GM19238 (cell line): ENCODE measurements around the gene ZSCAN5B.
"Not testable (repeated sequence)": the region's sequence is repeated elsewhere in the genome, so short reads cannot be mapped to it uniquely, and the experiment has no call there.

ENCODE experiments used
- DNase-seq: peaks from one replicate; pipeline ENCODE4 v3.0.0; 2011; ENCODE audit warnings: low spot score; ENCODE audit not compliant: insufficient read length

ZSCAN5B gene, protein sequence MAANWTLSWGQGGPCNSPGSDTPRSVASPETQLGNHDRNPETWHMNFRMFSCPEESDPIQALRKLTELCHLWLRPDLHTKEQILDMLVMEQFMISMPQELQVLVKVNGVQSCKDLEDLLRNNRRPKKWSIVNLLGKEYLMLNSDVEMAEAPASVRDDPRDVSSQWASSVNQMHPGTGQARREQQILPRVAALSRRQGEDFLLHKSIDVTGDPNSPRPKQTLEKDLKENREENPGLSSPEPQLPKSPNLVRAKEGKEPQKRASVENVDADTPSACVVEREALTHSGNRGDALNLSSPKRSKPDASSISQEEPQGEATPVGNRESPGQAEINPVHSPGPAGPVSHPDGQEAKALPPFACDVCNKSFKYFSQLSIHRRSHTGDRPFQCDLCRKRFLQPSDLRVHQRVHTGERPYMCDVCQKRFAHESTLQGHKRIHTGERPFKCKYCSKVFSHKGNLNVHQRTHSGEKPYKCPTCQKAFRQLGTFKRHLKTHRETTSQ

DNA sequence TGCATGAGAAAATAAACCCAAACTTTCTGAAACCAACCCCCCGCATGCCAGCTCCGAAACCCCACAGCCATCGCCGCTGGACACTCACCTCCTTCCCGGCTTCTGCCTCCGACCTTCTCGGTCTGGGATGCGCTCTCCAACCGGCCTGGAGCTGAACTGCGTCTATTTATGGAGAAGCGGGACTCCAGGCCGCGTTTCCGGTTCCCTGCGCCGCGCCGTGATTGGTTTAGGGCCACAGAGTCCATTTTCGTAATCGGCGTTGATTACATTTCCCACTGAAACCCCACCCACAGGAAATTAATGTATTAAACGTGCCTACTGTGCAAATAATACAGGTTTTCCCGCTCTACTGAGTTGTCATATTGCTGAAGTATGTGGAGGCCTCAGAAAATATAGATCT is at the start of gene ZSCAN5B:
ZSCAN5B (minus strand) TSS at position 138 of the 400 bp plus-strand sequence. CDS start 4,731 bp downstream, outside the sequence.
- not testable (repeated sequence) for DNase-seq

DNA sequence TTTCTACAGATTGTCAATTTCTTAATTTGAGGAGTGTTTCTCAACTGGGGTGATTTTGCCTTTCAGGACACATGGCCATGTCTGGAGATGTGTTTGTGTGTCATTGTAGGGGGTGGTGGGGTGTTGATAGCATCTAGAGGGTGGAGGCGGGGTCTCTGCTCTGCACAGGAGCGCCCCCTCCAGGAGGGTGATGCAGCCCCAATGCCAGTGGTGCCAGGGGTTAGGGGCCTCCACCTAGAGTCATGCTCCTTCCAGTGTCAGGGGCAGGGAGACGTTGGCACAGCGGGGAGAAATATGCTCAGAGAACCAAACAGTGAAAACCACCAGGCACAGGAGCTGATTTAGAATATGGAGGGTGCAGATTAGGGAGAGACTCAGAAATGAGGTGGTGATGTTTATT is 48.2 kb upstream of the ZSCAN5B start:
- DNase-seq = not testable (repeated sequence)

DNA sequence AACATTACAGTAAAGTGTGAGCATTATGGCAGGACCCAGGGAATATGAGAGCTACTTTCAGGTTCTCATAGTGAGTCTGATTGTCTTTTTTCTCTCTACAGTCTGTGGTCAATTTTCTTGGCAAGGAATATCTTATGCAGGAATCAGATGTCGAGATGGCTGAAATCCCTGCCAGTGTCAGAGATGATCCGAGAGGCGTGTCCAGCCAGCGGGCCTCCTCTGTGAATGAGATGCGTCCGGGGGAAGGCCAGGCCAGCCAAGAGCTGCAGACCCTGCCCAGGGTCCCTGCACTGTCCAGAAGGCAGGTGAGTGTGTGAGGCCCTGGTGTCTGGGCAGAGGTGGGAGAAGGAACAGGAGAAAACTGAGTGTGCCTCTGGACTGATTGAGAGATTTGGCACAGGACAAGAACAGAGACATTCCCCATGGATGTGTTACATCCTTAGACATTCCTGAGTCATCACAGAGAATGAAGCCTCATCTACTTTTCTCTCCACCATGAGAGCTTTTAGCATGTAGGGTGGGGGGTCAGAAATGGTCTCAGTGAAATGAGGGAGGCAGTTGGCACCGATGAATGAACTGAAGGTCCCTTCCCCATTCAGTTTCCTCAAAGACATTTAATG is 47.6 kb upstream of the ZSCAN5B start:
- no peak for DNase-seq

DNA sequence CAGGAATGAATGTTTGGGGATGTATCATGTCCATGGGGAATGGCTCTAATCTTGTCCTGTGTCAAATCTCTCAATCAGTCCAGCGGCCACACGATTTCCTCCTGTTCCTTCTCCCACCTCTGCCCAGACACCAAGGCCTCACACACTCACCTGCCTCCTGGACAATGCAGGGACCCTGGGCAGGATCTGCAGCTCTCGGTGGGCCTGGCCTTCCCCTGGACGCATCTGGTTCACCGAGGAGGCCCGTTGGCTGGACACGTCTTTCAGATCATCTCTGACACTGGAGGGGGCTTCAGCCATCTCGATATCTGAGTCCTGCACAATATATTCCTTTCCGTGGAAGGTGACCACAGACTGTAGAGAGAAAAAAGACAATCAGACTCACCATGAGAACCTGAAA is 25.9 kb upstream of the ZSCAN5B start:
- no peak for DNase-seq

DNA sequence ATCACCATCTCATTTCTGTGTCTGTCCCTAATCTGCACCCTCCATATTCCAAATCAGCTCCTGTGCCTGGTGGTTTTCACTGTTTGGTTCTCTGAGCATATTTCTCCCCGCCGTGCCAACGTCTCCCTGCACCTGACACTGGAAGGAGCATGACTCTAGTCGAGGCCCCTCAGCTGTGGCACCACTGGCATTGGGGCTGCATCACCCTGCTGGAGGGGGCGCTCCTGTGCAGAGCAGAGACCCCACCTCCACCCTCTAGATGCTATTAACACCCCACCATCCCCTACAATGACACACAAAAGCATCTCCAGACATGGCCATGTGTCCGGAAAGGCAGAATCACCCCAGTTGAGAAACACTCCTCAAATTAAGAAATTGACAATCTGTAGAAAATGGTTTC is 25.3 kb upstream of the ZSCAN5B start:
- DNase-seq = no peak

DNA sequence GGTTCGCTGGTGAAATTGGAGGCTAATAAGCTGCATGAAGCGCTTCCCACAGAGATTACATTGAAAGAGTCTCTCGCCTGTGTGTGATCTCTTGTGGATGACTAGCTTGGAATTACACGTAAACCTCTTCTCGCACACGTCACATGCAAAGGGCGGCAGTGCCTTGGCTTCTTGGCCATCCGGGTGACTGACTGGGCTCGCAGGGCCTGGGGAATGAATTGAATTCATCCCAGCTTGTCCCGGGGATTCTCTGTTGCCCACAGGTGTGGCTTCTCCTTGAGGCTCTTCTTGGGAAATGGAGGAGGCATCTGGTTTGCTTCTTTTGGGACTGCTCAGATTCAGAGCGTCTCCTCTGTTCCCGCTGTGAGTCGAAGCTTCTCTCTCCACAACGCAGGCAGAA is 24.3 kb upstream of the ZSCAN5B start:
- no peak for DNase-seq

DNA sequence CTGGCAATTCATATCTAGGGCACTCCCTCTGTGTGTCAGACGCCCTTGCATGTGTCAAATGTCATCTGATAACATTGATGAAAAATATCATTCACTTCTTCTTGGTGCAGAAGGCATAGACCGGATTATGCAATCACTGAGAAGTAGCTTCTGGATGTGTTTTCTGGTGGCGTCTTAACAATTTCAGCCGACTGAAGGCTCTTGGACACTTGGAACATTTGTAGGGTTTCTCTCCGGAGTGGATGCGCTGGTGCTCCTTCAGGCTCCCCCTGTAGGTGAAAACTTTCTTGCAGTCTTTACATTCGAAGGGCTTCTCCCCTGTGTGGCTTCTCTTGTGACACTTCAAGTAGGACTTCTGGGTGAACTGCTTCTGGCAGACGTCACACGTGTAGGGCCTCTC is 23.9 kb upstream of the ZSCAN5B start:
- DNase-seq = not testable (repeated sequence)

DNA sequence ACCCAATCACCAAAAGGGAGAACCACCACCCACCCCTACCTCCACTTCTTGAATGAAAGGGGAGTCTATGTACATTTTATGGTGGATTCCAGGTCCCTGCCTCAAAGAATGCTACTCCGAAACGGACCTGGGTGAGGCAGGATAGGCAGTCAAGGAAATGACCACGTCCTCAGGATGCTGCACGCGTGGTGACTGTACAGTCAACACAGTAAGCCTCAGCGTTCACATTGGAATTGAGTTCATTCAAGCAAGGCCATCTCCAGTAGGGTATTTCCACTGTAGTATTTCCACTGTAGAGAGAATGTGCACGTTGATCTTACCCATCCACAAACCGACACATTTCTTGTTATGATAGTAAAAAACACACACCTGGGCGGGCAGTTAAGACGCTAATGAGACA is 21.4 kb upstream of the ZSCAN5B start:
- DNase-seq = no peak

DNA sequence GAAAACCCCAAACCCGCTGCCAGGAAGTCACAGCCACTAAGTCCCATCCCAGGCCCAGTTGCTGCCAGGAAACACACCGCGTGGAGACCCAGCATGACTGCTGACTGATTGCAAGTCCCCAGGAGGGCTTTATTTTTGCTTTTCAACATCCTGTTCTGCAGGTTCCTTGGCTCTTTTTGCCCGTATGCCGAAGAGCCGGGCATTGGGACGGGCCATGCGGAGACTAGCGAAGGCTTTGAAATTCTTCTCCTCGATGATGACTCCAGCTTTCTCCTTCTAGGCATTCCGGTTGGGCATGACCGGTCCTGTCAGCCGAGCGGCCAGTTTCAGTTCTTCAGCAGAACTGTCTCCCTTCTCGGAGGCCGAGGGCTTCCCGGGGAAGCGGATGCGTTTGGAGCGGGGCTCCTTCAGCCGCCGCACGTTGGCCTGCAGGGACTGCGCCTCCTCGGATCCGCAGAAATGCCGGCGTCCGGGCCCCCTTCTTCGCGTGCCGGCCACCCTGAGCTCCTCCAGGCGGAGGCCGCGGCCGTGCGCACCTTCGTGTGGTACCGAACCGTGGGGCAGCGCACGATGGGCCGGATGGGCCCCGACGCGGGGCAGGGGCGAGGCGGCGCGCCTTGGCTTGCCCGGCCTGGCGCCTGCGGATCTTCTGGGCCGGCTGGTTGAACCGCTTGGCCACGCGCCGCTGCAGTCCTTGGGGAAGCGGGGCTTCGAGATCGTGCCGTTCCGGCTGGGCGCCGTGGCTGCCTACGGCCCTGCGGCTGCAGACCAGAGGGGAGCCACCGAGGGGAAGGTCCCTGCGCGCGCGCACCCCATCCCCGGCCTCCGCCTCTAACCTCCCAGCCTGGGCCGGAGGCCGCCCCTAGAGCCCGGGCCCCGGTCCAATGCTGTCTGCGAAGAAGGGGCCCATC is 19.7 kb upstream of the ZSCAN5B start:
- no peak for DNase-seq

DNA sequence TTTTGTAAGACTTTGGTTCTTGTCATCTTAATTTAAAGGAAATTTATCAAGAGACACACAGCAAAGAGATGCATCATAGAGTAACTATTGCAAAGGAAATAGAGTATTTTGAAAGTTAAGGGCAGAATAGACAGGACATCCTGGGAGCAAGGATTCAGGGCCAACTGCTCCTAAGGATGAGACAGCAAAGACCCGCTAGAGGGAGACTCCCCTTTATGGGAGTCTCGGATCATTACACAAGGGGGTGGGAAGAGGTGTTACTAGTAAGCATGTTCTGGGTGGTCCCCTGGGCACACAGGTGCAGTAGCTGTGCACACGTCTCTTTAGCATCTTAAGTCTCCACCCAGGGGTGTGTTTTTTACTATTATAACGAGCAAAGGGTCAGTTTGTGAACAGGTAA is 14.1 kb upstream of the ZSCAN5B start:
- no peak for DNase-seq

DNA sequence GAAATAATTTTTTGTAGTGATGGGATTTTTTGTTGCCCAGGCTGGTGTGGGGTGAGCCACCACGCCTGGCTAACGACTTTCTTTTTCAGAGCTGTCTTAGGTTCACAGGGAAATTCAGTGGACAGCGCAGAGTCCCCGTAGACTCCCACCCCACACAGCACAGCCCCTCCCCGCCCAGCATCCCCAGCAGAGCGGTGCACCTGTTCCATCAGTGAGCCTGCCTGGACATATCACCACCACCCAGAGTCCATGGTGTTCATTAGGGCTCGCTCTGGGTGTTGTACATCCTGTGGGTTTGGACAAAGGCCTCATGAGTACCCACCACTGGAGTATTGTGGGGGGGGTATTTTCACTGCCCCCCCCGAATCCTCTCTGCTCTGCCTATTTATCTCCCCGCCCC is 12.5 kb upstream of the ZSCAN5B start:
- DNase-seq = not testable (repeated sequence)

DNA sequence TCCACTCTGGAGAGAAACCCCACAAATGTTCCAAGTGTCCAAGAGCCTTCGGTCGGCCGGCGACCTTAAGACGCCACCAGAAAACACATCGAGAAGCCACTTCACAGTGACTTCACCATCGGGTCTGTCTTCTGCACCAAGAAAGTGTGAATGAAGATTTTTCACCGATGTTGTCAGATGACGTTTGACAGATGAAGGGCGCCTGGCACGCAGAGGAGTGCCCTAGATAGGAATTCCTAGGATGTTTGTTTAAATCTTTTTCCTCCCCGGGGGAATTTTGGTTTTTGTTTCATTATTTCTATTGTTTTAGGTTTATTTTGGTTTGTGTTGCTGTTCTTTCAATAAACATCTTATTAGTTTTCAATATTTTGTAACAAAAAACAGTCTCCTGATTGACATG is 11.5 kb upstream of the ZSCAN5B start:
- DNase-seq = no peak

DNA sequence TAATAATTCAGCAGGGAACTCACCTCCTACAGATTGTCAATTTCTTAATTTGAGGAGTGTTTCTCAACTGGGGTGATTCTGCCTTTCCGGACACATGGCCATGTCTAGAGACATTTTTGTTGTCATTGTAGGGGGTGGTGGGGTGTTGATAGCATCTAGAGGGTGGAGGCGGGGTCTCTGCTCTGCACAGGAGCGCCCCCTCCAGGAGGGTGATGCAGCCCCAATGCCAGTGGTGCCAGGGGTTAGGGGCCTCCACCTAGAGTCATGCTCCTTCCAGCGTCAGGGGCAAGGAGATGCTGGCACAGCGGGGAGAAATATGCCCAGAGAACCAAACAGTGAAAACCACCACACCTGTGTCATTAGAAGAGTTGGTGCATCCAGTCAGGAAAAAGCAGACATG is 10.0 kb upstream of the ZSCAN5B start:
- DNase-seq = not testable (repeated sequence)

DNA sequence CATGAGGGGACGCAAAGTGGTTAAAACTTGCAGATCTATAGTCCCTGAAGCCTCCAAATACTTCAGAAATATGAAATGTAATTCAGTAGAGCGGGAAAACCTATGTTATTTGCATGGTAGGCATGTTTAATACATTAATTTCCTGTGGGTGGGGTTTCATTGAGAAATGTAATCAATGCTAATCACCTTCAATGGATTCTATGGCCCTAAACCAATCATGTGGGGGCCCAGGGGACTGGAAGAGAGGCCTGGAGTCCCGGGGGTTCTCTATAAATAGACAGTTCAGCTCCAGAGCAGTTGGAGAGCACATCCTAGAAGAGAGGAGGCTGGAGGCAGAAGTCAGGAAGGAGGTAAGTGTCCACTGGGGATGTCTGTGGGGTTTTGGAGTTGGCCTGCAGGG is 4.4 kb upstream of the ZSCAN5B start, which contains the start of gene ZSCAN5C:
ZSCAN5C (plus strand) TSS at position 301 of the 400 bp plus-strand sequence. CDS start 3,641 bp downstream, outside the sequence.
- no peak for DNase-seq

DNA sequence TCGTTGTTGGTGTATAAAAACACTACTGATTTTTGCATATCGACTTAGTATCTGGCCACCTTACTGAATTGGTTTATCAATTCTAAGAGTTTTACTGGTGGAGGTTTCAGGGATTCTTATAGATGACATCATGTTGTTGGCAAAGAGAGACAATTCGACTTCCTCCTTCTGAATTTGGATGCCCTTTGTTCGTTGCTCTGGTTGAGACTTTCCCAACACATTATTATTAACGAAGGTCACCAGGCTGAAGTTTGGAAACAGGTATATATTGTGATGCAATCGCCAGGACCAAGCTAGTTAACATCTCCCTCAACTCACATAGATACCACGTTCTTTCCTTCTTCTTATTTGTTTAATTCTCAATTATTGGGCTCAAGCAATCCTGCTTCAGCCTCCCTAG is 2.1 kb upstream of the ZSCAN5B start:
- DNase-seq = no peak

DNA sequence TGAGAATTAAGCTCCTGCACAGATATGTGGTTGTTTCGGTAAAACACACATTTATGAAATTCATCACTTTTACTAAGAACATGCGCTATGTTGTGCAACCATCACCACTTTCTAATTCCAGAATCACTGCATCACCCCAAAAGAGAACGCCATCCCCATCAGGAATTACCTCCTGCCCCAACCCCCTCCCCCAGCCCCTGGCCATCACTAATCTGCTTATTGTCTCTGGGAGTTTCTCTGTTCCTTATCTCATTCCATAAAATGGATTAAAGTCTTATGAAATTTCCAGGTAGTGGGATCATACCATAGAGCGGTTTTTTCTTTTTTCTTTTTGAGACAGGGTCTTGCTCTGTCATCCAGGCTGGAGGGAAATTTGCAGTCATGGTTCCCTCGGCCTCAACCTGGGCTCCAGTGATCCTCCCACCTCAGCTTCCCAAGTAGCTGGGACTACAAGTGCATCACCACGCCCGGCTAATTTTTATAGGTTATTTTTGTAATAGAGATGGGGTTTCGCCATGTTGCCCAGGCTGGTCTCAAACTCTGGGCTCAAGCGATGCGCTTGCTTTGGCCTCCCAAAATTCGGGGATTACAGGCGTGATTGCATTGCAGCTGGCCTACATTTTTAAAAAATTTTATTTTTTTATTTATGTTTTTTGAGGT is 3.5 kb downstream of the ZSCAN5B start:
- DNase-seq = no peak

DNA sequence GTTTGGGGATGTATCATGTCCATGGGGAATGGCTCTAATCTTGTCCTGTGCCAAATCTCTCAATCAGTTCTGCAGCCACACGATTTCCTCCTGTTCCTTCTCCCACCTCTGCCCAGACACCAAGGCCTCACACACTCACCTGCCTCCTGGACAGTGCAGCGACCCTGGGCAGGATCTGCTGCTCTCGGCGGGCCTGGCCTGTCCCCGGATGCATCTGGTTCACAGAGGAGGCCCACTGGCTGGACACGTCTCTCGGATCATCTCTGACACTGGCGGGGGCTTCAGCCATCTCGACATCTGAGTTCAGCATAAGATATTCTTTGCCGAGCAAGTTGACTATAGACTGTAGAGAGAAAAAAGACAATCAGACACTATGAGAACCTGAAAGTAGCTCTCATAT is 5.9 kb downstream of the ZSCAN5B start:
- DNase-seq = no peak

DNA sequence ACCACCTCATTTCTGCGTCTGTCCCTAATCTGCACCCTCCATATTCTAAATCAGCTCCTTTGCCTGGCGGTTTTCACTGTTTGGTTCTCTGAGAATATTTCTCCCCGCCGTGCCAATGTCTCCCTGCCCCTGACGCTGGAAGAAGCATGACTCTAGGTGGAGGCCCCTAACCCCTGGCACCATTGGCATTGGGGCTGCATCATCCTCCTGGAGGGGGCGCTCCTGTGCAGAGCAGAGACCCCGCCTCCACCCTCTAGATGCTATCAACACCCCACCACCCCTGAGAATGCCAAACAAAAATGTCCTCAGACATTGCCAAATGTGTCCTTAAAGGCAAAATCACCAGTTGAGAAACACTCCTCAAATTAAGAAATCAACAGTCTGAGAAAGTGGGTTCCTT is 6.5 kb downstream of the ZSCAN5B start:
- no peak for DNase-seq

DNA sequence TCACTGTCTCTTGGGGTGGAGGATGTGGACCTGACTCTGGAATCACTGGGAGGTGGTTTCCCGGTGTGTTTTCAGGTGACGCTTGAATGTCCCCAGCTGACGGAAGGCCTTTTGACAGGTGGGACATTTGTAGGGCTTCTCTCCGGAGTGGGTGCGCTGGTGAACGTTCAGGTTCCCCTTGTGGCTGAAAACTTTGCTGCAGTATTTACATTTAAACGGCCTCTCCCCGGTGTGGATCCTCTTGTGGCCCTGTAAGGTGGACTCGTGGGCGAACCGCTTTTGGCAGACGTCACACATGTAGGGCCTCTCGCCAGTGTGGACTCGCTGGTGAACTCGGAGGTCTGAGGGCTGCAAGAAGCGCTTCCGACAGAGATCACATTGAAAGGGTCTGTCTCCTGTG is 7.8 kb downstream of the ZSCAN5B start:
- DNase-seq = no peak

DNA sequence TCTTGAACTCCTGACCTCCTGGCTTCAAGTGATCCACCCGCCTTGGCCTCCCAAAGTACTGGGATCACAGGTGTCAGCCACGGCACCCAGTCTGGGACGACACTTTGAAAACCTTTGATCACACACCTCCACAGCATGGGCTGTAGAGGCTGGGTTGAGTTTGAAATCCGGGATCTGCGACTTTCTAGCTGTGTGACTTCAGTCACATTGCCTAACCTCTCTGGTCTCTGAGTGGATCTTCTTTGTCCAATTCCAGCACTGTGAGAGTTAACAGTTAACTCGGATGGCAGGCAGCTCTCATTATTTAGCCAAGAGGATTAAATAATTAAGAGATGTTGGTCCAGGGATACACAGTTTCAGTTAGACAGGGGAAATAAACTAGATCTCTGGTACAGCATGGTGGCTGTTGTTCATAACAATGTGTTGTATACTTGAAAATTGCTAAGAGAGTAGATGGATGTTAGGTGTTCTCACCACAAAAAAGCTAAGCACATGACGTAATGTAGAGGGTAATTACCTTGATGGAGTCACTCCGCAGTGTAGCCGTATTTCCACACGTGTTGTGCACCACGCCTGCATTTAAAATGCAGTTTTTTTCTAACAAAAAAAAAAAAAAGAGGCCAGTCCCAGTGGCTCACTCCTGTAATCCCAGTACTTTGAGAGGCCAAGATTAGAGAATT is 19.9 kb downstream of the ZSCAN5B start:
- no peak for DNase-seq

DNA sequence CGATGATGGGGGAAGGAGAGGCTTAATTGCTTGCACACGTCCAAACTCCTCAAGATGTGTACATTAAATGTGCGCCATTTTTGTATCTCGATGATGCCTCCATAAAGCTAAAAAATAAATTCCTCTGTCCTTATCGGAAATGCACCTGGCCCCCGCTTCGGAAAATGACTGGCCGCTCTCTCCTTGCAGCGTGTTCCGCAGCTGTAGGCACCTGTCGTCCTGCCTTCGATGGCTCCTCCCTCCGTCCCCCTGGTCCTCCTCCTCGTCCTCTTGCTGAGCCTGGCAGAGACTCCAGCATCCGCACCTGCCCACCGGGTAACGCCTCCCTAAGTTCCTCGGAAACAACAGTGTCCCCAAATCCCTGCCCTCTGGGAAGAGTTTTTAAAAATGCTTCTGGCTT is 20.7 kb downstream of the ZSCAN5B start:
- DNase-seq = no peak
